ENCODE data around the gene MXRA8.
"Not testable (repeated sequence)": the region's sequence is repeated elsewhere in the genome, so short reads cannot be mapped to it uniquely, and the experiment has no call there.

The MXRA8 gene

DNA sequence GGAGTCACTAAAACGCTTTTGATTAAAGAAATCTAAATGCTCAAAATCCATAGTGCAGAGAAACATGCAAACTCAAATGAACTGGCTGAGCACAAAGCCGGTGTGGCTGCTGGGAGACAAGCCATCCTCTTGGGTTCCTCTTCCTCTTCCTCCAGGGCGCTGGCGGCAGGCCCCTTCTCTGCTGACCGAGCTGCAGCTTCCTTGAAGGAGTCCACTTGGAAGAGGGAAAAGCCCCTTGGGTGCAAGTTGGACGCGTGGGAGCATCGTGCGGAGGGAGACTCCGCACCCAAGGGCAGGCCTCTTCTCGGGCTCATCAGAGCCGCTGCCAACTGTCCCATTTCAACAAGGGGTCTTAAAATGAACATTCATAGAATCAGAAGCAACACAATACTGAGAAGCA is 32.9 kb upstream of the MXRA8 start:
- no peak overlapping the region for H3K4me3 ChIP-seq (ENCODE audit: control insufficient read depth, low read depth, low read length)
- DNase-seq (ENCODE audit: low read depth), result no peak
- no peak for TF ChIP-seq CTCF (IDR thresholded peaks at IDR 0.05; ENCODE audit: control insufficient read depth, insufficient read depth, low read depth, low read length, missing control alignments)

- TF ChIP-seq CTCF (IDR thresholded peaks at IDR 0.05; ENCODE audit: control insufficient read depth, insufficient read depth, low read depth, low read length, missing control alignments), result no peak
- no peak overlapping the region for H3K4me3 ChIP-seq (ENCODE audit: control insufficient read depth, low read depth, low read length)
- DNase-seq (ENCODE audit: low read depth), result no peak
Measured at GRCh38 chr1:1390675-1391074, 32.3 kb upstream of the MXRA8 start.

DNA sequence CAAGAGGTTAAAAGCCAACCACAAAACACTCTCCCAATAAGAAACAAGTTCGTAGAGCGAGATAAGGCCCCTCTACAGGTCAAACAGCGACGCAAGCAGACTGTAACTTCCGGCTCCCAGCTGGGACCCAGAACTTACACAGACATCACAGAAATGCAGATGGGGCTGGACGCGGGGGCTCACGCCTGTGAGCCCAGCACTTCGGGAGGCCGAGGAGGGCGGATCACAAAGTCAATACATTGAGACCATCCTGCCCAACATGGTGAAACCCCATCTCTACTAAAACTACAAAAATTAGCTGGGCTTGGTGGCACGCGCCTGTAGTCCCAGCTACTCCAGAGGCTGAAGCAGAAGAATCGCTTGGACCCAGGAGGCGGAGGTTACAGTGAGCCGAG is 29.7 kb upstream of the MXRA8 start:
- no peak overlapping the region for H3K4me3 ChIP-seq (ENCODE audit: control insufficient read depth, low read depth, low read length)
- TF ChIP-seq CTCF (IDR thresholded peaks at IDR 0.05; ENCODE audit: control insufficient read depth, insufficient read depth, low read depth, low read length, missing control alignments), result no peak
- no peak for DNase-seq (ENCODE audit: low read depth)

DNA sequence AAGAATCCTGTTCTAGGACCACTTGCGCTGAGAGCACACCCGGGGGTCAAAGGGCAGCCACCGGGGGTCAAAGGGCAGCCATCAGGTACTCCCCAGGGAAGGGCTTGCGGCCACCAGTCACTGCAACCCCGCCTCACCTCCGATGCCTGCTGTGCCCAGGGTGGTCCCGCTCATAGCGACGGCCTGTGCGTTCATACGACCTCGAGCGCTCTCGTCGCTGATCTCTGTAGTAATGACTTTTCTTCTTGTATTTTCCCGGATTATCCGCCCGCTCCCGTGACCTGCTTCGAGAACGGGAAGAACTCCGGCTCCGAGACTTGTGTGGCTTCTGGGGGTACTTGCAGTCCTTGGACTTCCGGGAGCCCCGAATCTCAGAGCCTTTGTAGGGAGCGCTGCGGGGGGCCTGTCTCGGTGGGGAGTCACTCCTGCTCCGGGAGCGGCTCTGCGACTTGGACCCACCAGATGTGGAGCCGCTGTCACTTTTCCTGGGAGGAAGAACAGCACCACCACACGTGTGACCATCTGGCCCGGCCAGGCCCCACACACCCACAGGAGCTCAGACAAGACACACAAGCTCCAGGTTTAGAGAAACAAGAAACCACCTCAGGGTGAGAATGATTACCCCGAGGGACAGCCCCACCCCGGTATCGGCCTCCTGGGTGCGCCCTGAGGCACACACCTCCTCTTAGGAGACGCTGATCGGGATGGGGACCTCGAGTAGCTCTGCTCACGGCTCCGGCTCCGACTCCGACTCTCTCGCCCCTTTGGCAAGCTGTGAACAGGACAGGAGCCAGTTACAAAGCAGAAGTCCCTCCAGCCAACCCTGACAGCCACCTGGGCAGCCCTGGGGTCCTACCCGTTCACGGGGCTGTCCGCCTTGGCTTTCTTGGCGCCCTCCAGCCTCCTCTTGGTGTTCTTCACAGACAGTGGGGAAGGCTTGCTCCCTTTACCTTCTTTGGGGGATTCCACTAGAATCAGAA is 29.0 kb upstream of the MXRA8 start:
- DNase-seq (ENCODE audit: low read depth), result no peak
- H3K4me3 ChIP-seq (ENCODE audit: control insufficient read depth, low read depth, low read length), result no peak overlapping the region
- TF ChIP-seq CTCF (IDR thresholded peaks at IDR 0.05; ENCODE audit: control insufficient read depth, insufficient read depth, low read depth, low read length, missing control alignments), result no peak

DNA sequence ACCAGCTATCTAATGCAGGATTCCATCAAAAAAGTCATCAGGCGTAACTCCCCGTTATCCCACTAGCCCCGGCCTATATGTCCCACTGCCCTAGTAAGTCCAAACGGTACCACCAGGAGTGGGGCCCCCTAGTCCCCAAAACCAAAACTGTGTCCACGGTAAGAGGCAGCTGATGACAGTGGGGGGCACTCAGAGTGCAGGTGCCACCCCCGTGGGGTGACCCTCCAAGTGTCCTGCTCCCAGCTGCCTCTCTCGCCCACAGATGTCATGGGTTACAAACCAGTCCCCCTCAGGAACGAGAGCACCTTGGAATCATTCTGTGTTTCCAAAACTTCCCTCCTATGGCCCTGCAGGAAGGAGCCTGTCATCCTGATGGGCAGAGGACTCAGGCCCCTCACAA is 27.6 kb upstream of the MXRA8 start:
- no peak for TF ChIP-seq CTCF (IDR thresholded peaks at IDR 0.05; ENCODE audit: control insufficient read depth, insufficient read depth, low read depth, low read length, missing control alignments)
- no peak overlapping the region for H3K4me3 ChIP-seq (ENCODE audit: control insufficient read depth, low read depth, low read length)
- no peak for DNase-seq (ENCODE audit: low read depth)

DNA sequence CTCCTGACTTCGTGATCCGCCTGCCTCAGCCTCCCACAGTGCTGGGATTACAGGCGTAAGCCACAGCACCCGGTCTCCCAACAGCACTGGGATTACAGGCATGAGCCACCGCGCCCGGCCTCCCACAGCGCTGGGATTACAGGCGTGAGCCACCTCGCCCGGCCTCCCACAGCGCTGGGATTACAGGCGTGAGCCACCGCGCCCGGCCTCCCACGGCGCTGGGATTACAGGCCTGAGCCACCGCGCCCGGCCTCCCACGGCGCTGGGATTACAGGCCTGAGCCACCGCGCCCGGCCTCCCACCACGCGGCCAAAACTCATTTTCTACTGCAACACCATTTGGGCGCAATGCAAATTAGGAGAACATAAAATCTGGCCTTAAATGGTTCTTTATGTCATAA is 27.0 kb upstream of the MXRA8 start:
- not testable (repeated sequence) for H3K4me3 ChIP-seq (ENCODE audit: control insufficient read depth, low read depth, low read length); DNase-seq (ENCODE audit: low read depth)

- H3K4me3 ChIP-seq (ENCODE audit: control insufficient read depth, low read depth, low read length), result no peak overlapping the region
- no peak for TF ChIP-seq CTCF (IDR thresholded peaks at IDR 0.05; ENCODE audit: control insufficient read depth, insufficient read depth, low read depth, low read length, missing control alignments)
- DNase-seq (ENCODE audit: low read depth), result no peak
Measured at GRCh38 chr1:1381294-1381693, 22.9 kb upstream of the MXRA8 start.
